ENCODE measurements around the gene TBC1D22A. TPM values are rescaled to one million over a fixed set of nuclear protein-coding genes. Genes with fewer than 3 reads are reported as not detected.

TBC1D22A gene
- polyA plus RNA-seq, 1 donor (not counting 4 experiments of a cell fraction or from before 2014, with no cell fraction given) = 20.9 TPM

DNA sequence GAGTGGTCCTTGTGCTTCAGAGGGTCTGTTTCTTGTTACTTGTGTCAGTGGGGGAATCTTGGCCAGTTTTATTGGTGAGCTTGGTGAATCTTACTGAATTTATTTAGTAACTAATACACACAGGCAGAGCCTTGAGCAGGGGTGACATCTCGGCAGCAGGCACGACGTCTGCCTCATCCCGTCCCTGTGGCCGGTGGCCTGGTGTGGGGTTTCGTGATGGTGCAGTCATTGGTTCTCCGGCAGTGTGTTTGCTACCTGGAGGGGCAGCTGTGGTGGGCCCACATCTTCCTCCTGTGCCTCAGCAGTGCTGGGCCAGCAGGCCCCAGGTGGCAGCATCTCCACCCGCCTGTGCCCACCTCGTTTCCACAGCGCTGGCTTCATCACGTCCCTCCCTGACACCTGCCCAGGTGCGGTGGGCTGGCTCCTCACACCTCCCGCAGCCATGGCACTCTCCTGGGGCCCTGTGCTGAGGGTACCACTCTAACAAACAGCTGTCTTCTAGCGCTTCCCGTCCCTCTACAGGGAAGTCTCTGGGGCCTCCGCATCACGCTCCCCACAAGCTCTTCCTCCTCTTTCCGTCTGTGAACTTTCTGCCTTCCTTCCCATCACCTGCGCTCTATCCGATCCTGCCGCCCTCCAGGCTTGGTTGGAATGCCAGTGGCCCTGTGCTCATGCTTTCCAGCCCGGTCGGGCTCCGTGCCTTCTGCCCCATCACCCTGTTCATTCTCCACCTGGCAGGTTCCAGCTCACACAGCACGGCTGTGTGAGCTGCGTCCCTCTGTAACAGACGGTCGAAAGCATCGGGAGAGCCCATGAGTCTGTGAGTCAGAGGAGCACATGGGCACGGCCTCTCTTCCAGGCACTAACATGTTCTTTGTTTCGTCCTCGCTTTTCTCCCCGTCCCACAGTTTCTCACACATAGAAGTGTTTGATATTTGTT is 203.4 kb downstream of the TBC1D22A start:
- DNase-seq (ENCODE audit: low read depth, low spot score) (no peak), FAIRE-seq (no peak)
- no peak overlapping the region for H3K27ac ChIP-seq (ENCODE audit: control insufficient read depth, insufficient read depth, low read length)
- H3K4me2 ChIP-seq (ENCODE audit: control insufficient read depth, extremely low read depth, insufficient read depth, low read depth, low read length) = no peak overlapping the region
- H3K9ac ChIP-seq (ENCODE audit: control insufficient read depth, extremely low read depth, insufficient read depth, low read length) = no peak overlapping the region
- H3K36me3 ChIP-seq (ENCODE audit: control insufficient read depth in 2 of 2, extremely low read depth in 1 of 2, insufficient read depth in 2 of 2, low read length in 2 of 2) = peaks cover 0 to 1% of the 10 kb centered on the region in 2 experiments
- no peak overlapping the region for H3K4me3 ChIP-seq (ENCODE audit: control insufficient read depth in 2 of 3, extremely low read depth in 1 of 3, insufficient read depth in 2 of 3, low read depth in 1 of 3, low read length in 3 of 3)
- H4K20me1 ChIP-seq (ENCODE audit: control insufficient read depth, extremely low read depth, insufficient read depth, low read length) = peaks cover 6% of the 10 kb centered on the region
- H2AFZ ChIP-seq (ENCODE audit: control insufficient read depth, low read length) = no peak overlapping the region
- dilution Hi-C loops (cut with MboI; ENCODE audit: extremely low pct_ligation_motif_present, low sequenced_read_pairs) = no loop called here
- no peaks in the 10 kb centered on the region for H3K27me3 ChIP-seq (ENCODE audit: control insufficient read depth, extremely low read depth, insufficient read depth, low read length)
- H3K4me1 ChIP-seq (ENCODE audit: control insufficient read depth, extremely low read depth, insufficient read depth, low read length) = no peaks in the 10 kb centered on the region
- no peaks in the 10 kb centered on the region for H3K9me3 ChIP-seq (ENCODE audit: control insufficient read depth, low read depth, low read length)
- H3K9me1 ChIP-seq (ENCODE audit: control insufficient read depth, extremely low read depth, insufficient read depth, low read length) = no peaks in the 10 kb centered on the region
- TF ChIP-seq EZH2 (IDR thresholded peaks at IDR 0.05; ENCODE audit: low read length) = no peak
- TF ChIP-seq, protein P1, sequence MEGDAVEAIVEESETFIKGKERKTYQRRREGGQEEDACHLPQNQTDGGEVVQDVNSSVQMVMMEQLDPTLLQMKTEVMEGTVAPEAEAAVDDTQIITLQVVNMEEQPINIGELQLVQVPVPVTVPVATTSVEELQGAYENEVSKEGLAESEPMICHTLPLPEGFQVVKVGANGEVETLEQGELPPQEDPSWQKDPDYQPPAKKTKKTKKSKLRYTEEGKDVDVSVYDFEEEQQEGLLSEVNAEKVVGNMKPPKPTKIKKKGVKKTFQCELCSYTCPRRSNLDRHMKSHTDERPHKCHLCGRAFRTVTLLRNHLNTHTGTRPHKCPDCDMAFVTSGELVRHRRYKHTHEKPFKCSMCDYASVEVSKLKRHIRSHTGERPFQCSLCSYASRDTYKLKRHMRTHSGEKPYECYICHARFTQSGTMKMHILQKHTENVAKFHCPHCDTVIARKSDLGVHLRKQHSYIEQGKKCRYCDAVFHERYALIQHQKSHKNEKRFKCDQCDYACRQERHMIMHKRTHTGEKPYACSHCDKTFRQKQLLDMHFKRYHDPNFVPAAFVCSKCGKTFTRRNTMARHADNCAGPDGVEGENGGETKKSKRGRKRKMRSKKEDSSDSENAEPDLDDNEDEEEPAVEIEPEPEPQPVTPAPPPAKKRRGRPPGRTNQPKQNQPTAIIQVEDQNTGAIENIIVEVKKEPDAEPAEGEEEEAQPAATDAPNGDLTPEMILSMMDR (optimal IDR thresholded peaks at IDR 0.05 in 1 of 3, IDR thresholded peaks at IDR 0.05 in 1 of 3, conservative IDR thresholded peaks at IDR 0.05 in 1 of 3; ENCODE audit: extremely low read depth in 1 of 3, insufficient read depth in 2 of 3, low read length in 3 of 3) = no peak
- H3K79me2 ChIP-seq (ENCODE audit: control insufficient read depth, insufficient read depth, low read length) = no peaks in the 10 kb centered on the region

DNA sequence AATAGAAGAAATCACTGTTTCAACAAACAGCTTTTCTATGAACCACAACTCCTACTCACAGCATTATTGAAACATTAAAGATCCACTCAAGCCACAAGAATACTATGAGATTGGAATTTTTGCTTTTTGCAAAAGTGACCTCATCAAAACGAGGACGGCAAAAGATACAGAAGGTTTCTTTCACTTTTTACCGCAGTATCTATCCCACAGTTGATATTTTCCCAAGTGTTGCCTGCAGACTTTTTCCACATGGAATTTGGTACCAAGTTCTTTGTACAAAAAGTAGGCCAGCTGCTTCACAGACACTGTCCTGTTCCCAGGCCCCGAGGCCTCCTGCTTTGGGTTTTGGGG is 204.0 kb downstream of the TBC1D22A start:
- no peak overlapping the region for H3K27ac ChIP-seq (ENCODE audit: control insufficient read depth, insufficient read depth, low read length)
- no peaks in the 10 kb centered on the region for H3K9me3 ChIP-seq (ENCODE audit: control insufficient read depth, low read depth, low read length)
- no peaks in the 10 kb centered on the region for H3K4me1 ChIP-seq (ENCODE audit: control insufficient read depth, extremely low read depth, insufficient read depth, low read length)
- FAIRE-seq = no peak
- dilution Hi-C loops (cut with MboI; ENCODE audit: extremely low pct_ligation_motif_present, low sequenced_read_pairs) = no loop called here
- no peak overlapping the region for H3K9ac ChIP-seq (ENCODE audit: control insufficient read depth, extremely low read depth, insufficient read depth, low read length)
- H4K20me1 ChIP-seq (ENCODE audit: control insufficient read depth, extremely low read depth, insufficient read depth, low read length) = peaks cover 6% of the 10 kb centered on the region
- no peak for DNase-seq (ENCODE audit: low read depth, low spot score)
- H3K79me2 ChIP-seq (ENCODE audit: control insufficient read depth, insufficient read depth, low read length) = no peaks in the 10 kb centered on the region
- TF ChIP-seq EZH2 (IDR thresholded peaks at IDR 0.05; ENCODE audit: low read length) = no peak
- TF ChIP-seq, protein P1 (optimal IDR thresholded peaks at IDR 0.05 in 1 of 3, IDR thresholded peaks at IDR 0.05 in 1 of 3, conservative IDR thresholded peaks at IDR 0.05 in 1 of 3; ENCODE audit: extremely low read depth in 1 of 3, insufficient read depth in 2 of 3, low read length in 3 of 3) = no peak
- no peak overlapping the region for H2AFZ ChIP-seq (ENCODE audit: control insufficient read depth, low read length)
- H3K27me3 ChIP-seq (ENCODE audit: control insufficient read depth, extremely low read depth, insufficient read depth, low read length) = no peaks in the 10 kb centered on the region
- no peak overlapping the region for H3K4me3 ChIP-seq (ENCODE audit: control insufficient read depth in 2 of 3, extremely low read depth in 1 of 3, insufficient read depth in 2 of 3, low read depth in 1 of 3, low read length in 3 of 3)
- H3K9me1 ChIP-seq (ENCODE audit: control insufficient read depth, extremely low read depth, insufficient read depth, low read length) = no peaks in the 10 kb centered on the region
- no peak overlapping the region for H3K4me2 ChIP-seq (ENCODE audit: control insufficient read depth, extremely low read depth, insufficient read depth, low read depth, low read length)
- H3K36me3 ChIP-seq (ENCODE audit: control insufficient read depth in 2 of 2, extremely low read depth in 1 of 2, insufficient read depth in 2 of 2, low read length in 2 of 2) = peaks cover 0 to 1% of the 10 kb centered on the region in 2 experiments

Measured in keratinocyte (primary cell).